Psoas muscle (tissue), 8 donors: ENCODE results near the gene CPEB1. TPM values are rescaled to one million over a fixed set of nuclear protein-coding genes. Genes with fewer than 3 reads are reported as not detected.

Experiments used
- ATAC-seq, 4 donors: fragments of 200-7000 bp; cut with Tn5 transposase; one replicate each; pipeline ENCODE4 v1.9.1; 2020; ENCODE audit warnings: moderate library complexity in 3 of 4, mild to moderate bottlenecking in 2 of 4
- DNase-seq, 2 donors: peaks; one replicate each; pipeline ENCODE4 v3.0.0-alpha.2; 2020
- H3K27ac ChIP-seq: fragments of 200-600 bp; one replicate; pipeline ENCODE4 v1.8.0; 2022
- H3K27me3 ChIP-seq, 3 donors: fragments of 200-600 bp in 1 of 3; one replicate each; pipeline versions ENCODE4 v1.6.1 to v1.8.0; 2013 to 2022; ENCODE audit warnings: low read length in 2 of 3, mild to moderate bottlenecking in 2 of 3, moderate library complexity in 1 of 3; ENCODE audit not compliant: insufficient read depth in 3 of 3
- H3K36me3 ChIP-seq, 2 donors: fragments of 200-600 bp in 1 of 2; one replicate each; pipeline versions ENCODE4 v1.6.1 to v1.8.0; 2013 to 2022; ENCODE audit warnings: low read depth in 1 of 2, mild to moderate bottlenecking in 1 of 2, moderate library complexity in 1 of 2; ENCODE audit not compliant: insufficient read depth in 1 of 2
- H3K4me1 ChIP-seq: fragments of 200-600 bp; one replicate; pipeline ENCODE4 v1.8.0; 2022
- H3K4me3 ChIP-seq: fragments of 200-600 bp; one replicate; pipeline ENCODE4 v1.8.0; 2022; ENCODE audit warnings: mild to moderate bottlenecking
- H3K9me3 ChIP-seq: fragments of 200-600 bp; one replicate; pipeline ENCODE4 v1.8.0; 2022
- CTCF ChIP-seq: fragments of 200-600 bp; IDR thresholded peaks from one replicate; pipeline ENCODE4 v1.8.0; 2022; ENCODE audit warnings: antibody characterized with exemption
- WGBS, 3 donors: extraction: QIAGEN DNeasy Blood & Tissue Kit; methylation state at CpG; one replicate each; pipeline versions ENCODE4 v1.1.6 to v1.1.7; 2013; 5-methylcytosine and 5-hydroxymethylcytosine counted together
- intact Hi-C, 2 donors: fragments of 100-400 bp; cut with DNase I; formaldehyde crosslinking; loops; one replicate each; pipeline versions ENCODE4 v1.11.0 to v1.14.2; 2022
- polyA plus RNA-seq, 3 donors: library from polyadenylated mRNA; stranded (reverse); fragments of 200-250 nt; gene quantifications; one replicate each; pipeline ENCODE4 v1.2.3, GENCODE V29; 2013
- total RNA-seq, 4 donors: library from RNA; stranded (reverse); fragmentation: NEBNext Ultra II Directional in 2 of 4; extraction: Animal tissue kit (Norgen Biotek cat#: 25700) in 2 of 4; gene quantifications; one replicate each; pipeline versions ENCODE4 v1.2.1 to v1.2.4, GENCODE V29; 2021 to 2023
- donor health status: healthy with polysubstance abuse.
- donor health status: DM: no; HTN: no; CAD: no; lungs with moderate emphysema.
- donor health status: Bipolar disorder and iron deficiency.
- donor health status: healthy.
- donor health status: DM: yes; HTN: yes; CAD: no.
- donor health status: DM: no; HTN: no; CAD: no.
- donor health status: DM: no; HTN: no; CAD: no.
- donor health status: DM: yes; HTN: yes; CAD: no.

CPEB1 gene
- total and polyA plus RNA-seq, 7 donors = 0.07 to 4.6 (median 1.3) TPM

DNA sequence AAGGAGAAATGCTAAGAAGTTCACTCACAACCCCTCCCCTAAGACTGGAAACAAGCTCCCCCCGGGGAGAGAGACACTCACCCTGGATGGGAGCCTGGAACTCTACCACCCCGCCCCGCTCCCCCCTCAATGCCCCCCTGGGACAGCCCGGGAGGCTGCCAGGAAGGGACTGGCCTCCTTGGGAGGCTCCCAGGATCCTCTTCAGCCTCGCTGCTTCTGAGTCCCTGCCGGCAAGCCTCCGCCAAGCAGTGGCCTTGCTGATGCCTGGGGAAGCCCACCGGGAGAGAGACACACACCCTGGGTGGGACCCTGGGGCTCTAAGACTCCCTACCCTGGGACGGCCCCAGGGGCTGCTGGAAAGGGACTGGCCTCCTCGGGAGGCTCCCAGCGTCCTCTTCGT lies 33.4 kb downstream of the CPEB1 start:
- H3K4me3 ChIP-seq = no peak overlapping the region
- H3K9me3 ChIP-seq = no peaks in the 10 kb centered on the region
- H3K36me3 ChIP-seq = no peaks in the 10 kb centered on the region
- no peak for TF ChIP-seq CTCF
- peaks cover 0 to 5% (median 0%) of the 10 kb centered on the region in 3 donors for H3K27me3 ChIP-seq
- WGBS, 3 donors = 54 to 60% (median 54%) methylated on average over 11 to 12 of the region's 12 CpGs
- no peak overlapping the region for H3K27ac ChIP-seq
- H3K4me1 ChIP-seq = no peaks in the 10 kb centered on the region
- DNase-seq (peak in 1 of 2 donors; percentile 47), ATAC-seq (no peak)
- intact Hi-C loops = no loop called here

GRCh38 chr15:82611348-82611747 lies 35.8 kb downstream of the CPEB1 start:
- Histone ChIP-seq H3K4me3 (no peak overlapping the region), H3K4me1 (no peaks in the 10 kb centered on the region), H3K36me3 (no peaks in the 10 kb centered on the region), H3K27me3 (peaks cover 0 to 5% (median 0%) of the 10 kb centered on the region in 3 donors), H3K9me3 (no peaks in the 10 kb centered on the region), H3K27ac (no peak overlapping the region)
- intact Hi-C loops = no loop called here
- no peak for TF ChIP-seq CTCF
- 76 to 84% (median 83%) methylated on average over 4 of the region's 4 CpGs for WGBS, 3 donors
- DNase-seq (no peak), ATAC-seq (no peak)

DNA sequence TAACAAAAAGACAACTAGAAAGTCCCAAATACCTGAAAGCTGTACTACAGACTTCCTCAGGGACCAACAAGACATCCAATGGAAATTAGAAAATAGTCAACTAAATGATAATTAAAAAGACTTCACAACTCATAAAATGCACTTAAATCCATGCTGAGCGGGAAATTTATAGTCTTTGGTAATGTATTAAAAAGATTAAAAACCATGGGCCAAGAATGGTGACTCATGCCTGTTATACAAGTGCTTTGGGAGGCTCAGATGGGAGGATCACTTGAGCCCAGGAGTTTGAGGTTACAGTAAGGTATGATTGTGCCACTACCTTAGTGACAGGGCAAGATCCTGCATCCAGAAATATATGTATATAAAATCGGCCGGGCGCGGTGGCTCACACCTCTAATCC lies 45.0 kb downstream of the CPEB1 start:
- no peak for TF ChIP-seq CTCF
- Histone ChIP-seq H3K4me1 (no peaks in the 10 kb centered on the region), H3K27me3 (no peaks in the 10 kb centered on the region), H3K27ac (no peak overlapping the region), H3K9me3 (no peaks in the 10 kb centered on the region), H3K36me3 (no peaks in the 10 kb centered on the region), H3K4me3 (no peak overlapping the region)
- WGBS, 3 donors = 81 to 82% (median 82%) methylated on average over 5 of the region's 5 CpGs
- intact Hi-C loops = no loop called here
- no peak for ATAC-seq
- no peak for DNase-seq

- H3K4me1 ChIP-seq = no peaks in the 10 kb centered on the region
- H3K27ac ChIP-seq = no peak overlapping the region
- no peaks in the 10 kb centered on the region for H3K27me3 ChIP-seq
- ATAC-seq (no peak), DNase-seq (no peak)
- TF ChIP-seq CTCF = no peak
- intact Hi-C loops = no loop called here
- H3K9me3 ChIP-seq = no peaks in the 10 kb centered on the region
- no peak overlapping the region for H3K4me3 ChIP-seq
- no peaks in the 10 kb centered on the region for H3K36me3 ChIP-seq
- WGBS, 3 donors = 81 to 89% (median 83%) methylated on average over 1 of the region's 1 CpG
Observed at GRCh38 chr15:82599862-82600261, 47.3 kb downstream of the CPEB1 start.

GRCh38 chr15:82597815-82598214 lies 49.3 kb downstream of the CPEB1 start:
- Histone ChIP-seq H3K36me3 (no peaks in the 10 kb centered on the region), H3K27me3 (no peaks in the 10 kb centered on the region), H3K4me1 (no peaks in the 10 kb centered on the region), H3K27ac (no peak overlapping the region), H3K9me3 (no peaks in the 10 kb centered on the region), H3K4me3 (no peak overlapping the region)
- 95 to 100% (median 96%) methylated on average over 2 of the region's 2 CpGs for WGBS, 3 donors
- TF ChIP-seq CTCF = no peak
- DNase-seq (no peak), ATAC-seq (no peak)
- intact Hi-C loops = no loop called here
